K562 (cell line): ENCODE measurements around the gene SLC34A3. TPM values are rescaled to one million over a fixed set of nuclear protein-coding genes. Genes with fewer than 3 reads are reported as not detected.
A peak's percentile ranks its signal among the peaks of the same experiment; 100 is the strongest.

Experiments used
- C11orf30 ChIP-seq: fragments of 450-650 bp; IDR thresholded peaks from 2 replicates; pipeline ENCODE4 v1.6.1; 2016; ENCODE audit warnings: low read depth, mild to moderate bottlenecking
- CAMTA2 ChIP-seq: fragments of 250-450 bp; sonication (Bioruptor Pico); conservative IDR thresholded peaks from 2 replicates; pipeline ENCODE4 v1.5.1; 2022
- CBFA2T3 ChIP-seq: fragments of 450-650 bp; IDR thresholded peaks from 2 replicates; pipeline ENCODE4 v1.6.1; 2017
- CBFB ChIP-seq: sonication (generic); formaldehyde crosslinking; IDR thresholded peaks from 2 replicates; pipeline ENCODE4 v1.4.0; 2020; ENCODE audit warnings: mild to moderate bottlenecking, missing genetic modification reagents
- COPS2 ChIP-seq: fragments of 450-650 bp; conservative IDR thresholded peaks from 2 replicates; pipeline ENCODE4 v1.6.1; 2016; ENCODE audit warnings: mild to moderate bottlenecking, moderate library complexity
- DMBX1 ChIP-seq: fragments of 250-450 bp; sonication (Bioruptor Pico); IDR thresholded peaks from 2 replicates; pipeline ENCODE4 v1.8.0; 2022; ENCODE audit warnings: inconsistent platforms, mild to moderate bottlenecking, moderate library complexity, borderline replicate concordance
- ELF1 ChIP-seq: fragments of 200-800 bp; sonication (Bioruptor generic); IDR thresholded peaks from 2 replicates; pipeline ENCODE4 v1.6.1; 2016; ENCODE audit warnings: missing genetic modification characterization, missing compliant biosample characterization
- ILF3 ChIP-seq: fragments of 450-650 bp; IDR thresholded peaks from 2 replicates; pipeline ENCODE4 v1.6.1; 2018; ENCODE audit warnings: antibody characterized with exemption, mild to moderate bottlenecking, moderate library complexity, borderline replicate concordance
- KLF10 ChIP-seq: fragments of 250-450 bp; sonication (Bioruptor Pico); IDR thresholded peaks from 2 replicates; pipeline ENCODE4 v1.6.1; 2021; ENCODE audit warnings: matching md5 sums
- LARP7 ChIP-seq: fragments of 450-650 bp; IDR thresholded peaks from 2 replicates; pipeline ENCODE4 v1.6.1; 2016
- MAFF ChIP-seq: IDR thresholded peaks from 2 replicates; pipeline ENCODE4 v1.6.1; 2012; ENCODE audit warnings: low read length, improper control_type of control experiment
- MAFG ChIP-seq: fragments of 450-650 bp; conservative IDR thresholded peaks from 2 replicates; pipeline ENCODE4 v1.6.1; 2016; ENCODE audit warnings: missing genetic modification characterization, missing compliant biosample characterization
- MECOM ChIP-seq: fragments of 250-450 bp; sonication (Bioruptor Pico); IDR thresholded peaks from 2 replicates; pipeline ENCODE4 v1.8.0; 2022; ENCODE audit warnings: inconsistent platforms
- NEUROD1 ChIP-seq: fragments of 150-350 bp; IDR thresholded peaks from 2 replicates; pipeline ENCODE4 v1.6.1; 2014; ENCODE audit warnings: borderline replicate concordance, low read length, low read depth; ENCODE audit not compliant: partially characterized antibody
- PTBP1 ChIP-seq: fragments of 200-400 bp; formaldehyde crosslinking; IDR thresholded peaks from 2 replicates; pipeline ENCODE4 v1.6.1; 2017; ENCODE audit warnings: low read depth, low read length
- PYGO2 ChIP-seq: fragments of 450-650 bp; IDR thresholded peaks from 2 replicates; pipeline ENCODE4 v1.6.1; 2016; ENCODE audit warnings: mild to moderate bottlenecking, missing genetic modification characterization, moderate library complexity, missing compliant biosample characterization
- RBM25 ChIP-seq: fragments of 200-400 bp; formaldehyde crosslinking; IDR thresholded peaks from 2 replicates; pipeline ENCODE4 v1.6.1; 2018; ENCODE audit warnings: low read length, low read depth, moderate library complexity; ENCODE audit not compliant: severe bottlenecking
- RNF2 ChIP-seq: sonication (generic); IDR thresholded peaks from 2 replicates; pipeline ENCODE4 v1.6.1; 2016
- SMARCB1 ChIP-seq: IDR thresholded peaks from 2 replicates; pipeline ENCODE4 v1.6.1; 2011; ENCODE audit warnings: improper control_type of control experiment, low read depth; ENCODE audit not compliant: insufficient read length
- SRSF1 ChIP-seq: fragments of 200-400 bp; formaldehyde crosslinking; IDR thresholded peaks from 2 replicates; pipeline ENCODE4 v1.6.1; 2017; ENCODE audit warnings: mild to moderate bottlenecking, low read depth, low read length, moderate library complexity
- TBL1XR1 ChIP-seq, 2 experiments: IDR thresholded peaks; 2 replicates each; pipeline ENCODE4 v1.6.1; 2012; ENCODE audit warnings: improper control_type of control experiment in 2 of 2, low read length in 2 of 2, mild to moderate bottlenecking in 1 of 2
- XRCC5 ChIP-seq: fragments of 200-400 bp; formaldehyde crosslinking; IDR thresholded peaks from 2 replicates; pipeline ENCODE4 v1.6.1; 2017; ENCODE audit warnings: low read depth, mild to moderate bottlenecking, low read length
- ZBTB34 ChIP-seq: fragments of 250-450 bp; sonication (Bioruptor Pico); IDR thresholded peaks from 2 replicates; pipeline ENCODE4 v1.8.0; 2021; ENCODE audit warnings: mild to moderate bottlenecking, moderate library complexity
- ZNF165 ChIP-seq: fragments of 250-450 bp; sonication (Bioruptor Pico); IDR thresholded peaks from 2 replicates; pipeline ENCODE4 v1.4.0; 2020; ENCODE audit warnings: borderline replicate concordance
- ZNF589 ChIP-seq: fragments of 200-800 bp; sonication (Bioruptor generic); IDR thresholded peaks from 2 replicates; pipeline ENCODE4 v1.6.1; 2016; ENCODE audit warnings: low read depth, missing genetic modification characterization, missing compliant biosample characterization
- ZNF717 ChIP-seq: fragments of 250-450 bp; sonication (Bioruptor Pico); IDR thresholded peaks from 2 replicates; pipeline ENCODE4 v1.5.0; 2021
- polyA plus RNA-seq, 8 experiments: library from polyadenylated mRNA; depleted of rRNA in 4 of 8; stranded (reverse) in 5 of 8; unstranded in 3 of 8; fragments of >200 nt; fragmentation: Nextera tagmentation in 2 of 8; fragmentation: Illumina TruSeq in 1 of 8; extraction: Ambion mirVana in 2 of 8; extraction: Trizol in 1 of 8; gene quantifications; 2 replicates each; pipeline versions ENCODE4 v1.2.1 to v1.2.3, GENCODE V29; 2011 to 2014; ENCODE audit warnings: inconsistent platforms in 1 of 8, missing spikeins in 1 of 8
- total RNA-seq, 7 experiments: library from RNA; depleted of rRNA in 6 of 7; stranded (reverse); fragments of >200 nt in 6 of 7; fragmentation: Illumina TruSeq in 2 of 7; extraction: Trizol in 2 of 7; gene quantifications; 2 replicates each; pipeline versions ENCODE4 v1.2.1 to v1.2.3, GENCODE V29; 2011 to 2021; ENCODE audit warnings: low replicate concordance in 1 of 7
- TF ChIP-seq, protein P1 (sequence below): fragments of 250-450 bp; sonication (Bioruptor Pico); IDR thresholded peaks from 2 replicates; pipeline ENCODE4 v1.4.0; 2020; ENCODE audit warnings: mild to moderate bottlenecking, moderate library complexity, borderline replicate concordance

Gene SLC34A3
- total and polyA plus RNA-seq, 9 of the 15 experiments (the other 6 are each of a cell fraction or from before 2014, with no cell fraction given), result not detected

DNA sequence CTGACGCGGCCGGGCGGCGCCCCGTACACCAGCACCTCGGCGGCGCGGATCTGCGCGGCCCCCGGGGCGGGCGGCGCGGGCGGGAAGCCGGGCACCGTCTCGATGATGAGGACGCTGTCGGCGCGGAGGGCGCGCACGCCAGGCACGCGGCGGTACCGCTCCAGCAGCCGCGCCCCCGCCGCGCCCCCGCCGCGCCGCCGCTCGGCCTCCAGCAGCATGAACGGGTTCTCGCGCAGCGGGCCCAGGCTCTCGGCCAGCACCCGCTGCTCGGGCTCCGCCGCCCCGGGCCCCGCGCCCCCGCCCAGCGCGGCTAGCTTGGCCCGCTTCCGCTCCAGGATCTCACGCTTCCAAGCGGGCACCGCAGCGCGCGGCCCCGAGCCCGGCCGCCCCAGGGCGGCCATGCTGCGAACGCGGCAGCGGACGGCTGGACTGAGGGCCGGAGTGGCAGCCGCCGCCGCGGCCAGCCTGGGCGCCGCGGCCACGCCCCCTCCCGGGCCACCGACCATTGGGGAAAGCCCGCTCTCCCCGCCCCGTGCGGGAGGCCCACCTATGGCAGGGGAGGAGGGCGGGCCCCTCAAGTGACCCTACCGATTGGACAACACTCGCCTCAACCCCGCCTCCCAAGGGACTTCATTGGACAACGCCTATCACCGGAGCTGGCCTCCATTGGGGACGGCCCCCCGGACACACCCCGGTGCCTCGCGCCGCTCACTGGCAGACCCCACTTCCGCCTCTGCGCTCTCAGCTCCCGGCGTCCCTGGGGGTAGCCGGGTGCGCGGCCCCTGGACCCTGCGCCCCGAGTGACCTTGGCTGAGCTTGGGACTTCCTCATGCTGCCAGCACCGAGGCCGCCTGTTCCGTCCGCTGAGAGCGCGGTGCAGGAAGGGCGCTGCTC is 30.1 kb upstream of the SLC34A3 start, which contains the start of gene TPRN (continued):
- TF ChIP-seq, protein P1, sequence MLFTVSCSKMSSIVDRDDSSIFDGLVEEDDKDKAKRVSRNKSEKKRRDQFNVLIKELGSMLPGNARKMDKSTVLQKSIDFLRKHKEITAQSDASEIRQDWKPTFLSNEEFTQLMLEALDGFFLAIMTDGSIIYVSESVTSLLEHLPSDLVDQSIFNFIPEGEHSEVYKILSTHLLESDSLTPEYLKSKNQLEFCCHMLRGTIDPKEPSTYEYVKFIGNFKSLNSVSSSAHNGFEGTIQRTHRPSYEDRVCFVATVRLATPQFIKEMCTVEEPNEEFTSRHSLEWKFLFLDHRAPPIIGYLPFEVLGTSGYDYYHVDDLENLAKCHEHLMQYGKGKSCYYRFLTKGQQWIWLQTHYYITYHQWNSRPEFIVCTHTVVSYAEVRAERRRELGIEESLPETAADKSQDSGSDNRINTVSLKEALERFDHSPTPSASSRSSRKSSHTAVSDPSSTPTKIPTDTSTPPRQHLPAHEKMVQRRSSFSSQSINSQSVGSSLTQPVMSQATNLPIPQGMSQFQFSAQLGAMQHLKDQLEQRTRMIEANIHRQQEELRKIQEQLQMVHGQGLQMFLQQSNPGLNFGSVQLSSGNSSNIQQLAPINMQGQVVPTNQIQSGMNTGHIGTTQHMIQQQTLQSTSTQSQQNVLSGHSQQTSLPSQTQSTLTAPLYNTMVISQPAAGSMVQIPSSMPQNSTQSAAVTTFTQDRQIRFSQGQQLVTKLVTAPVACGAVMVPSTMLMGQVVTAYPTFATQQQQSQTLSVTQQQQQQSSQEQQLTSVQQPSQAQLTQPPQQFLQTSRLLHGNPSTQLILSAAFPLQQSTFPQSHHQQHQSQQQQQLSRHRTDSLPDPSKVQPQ (CRISPR knock-in tag), result no peak
- TF ChIP-seq MAFG, result no peak
- no peak for TF ChIP-seq SRSF1
- TF ChIP-seq ELF1 (tag), result peak; percentile 95
- TF ChIP-seq TBL1XR1 (IDR thresholded peaks at IDR 0.05; ENCODE audit: low read length in 2 of 2), result no peak
- TF ChIP-seq KLF10 (CRISPR knock-in tag), result no peak
- no peak for TF ChIP-seq ZNF717 (CRISPR knock-in tag)
- 0 out of 2 replicates have a peak, but pooled peaks have one; percentile 47 for TF ChIP-seq ILF3
- TF ChIP-seq SMARCB1, result no peak
- TF ChIP-seq XRCC5, result no peak
- no peak for TF ChIP-seq MAFF
- TF ChIP-seq RBM25, result peak; percentile 99
- no peak for TF ChIP-seq CBFB
- TF ChIP-seq PTBP1, result no peak
- no peak; the same call in 1 of the 2 replicates for TF ChIP-seq C11orf30
- TF ChIP-seq DMBX1 (CRISPR knock-in tag), result 0 out of 2 replicates have a peak, but pooled peaks have one; percentile 37
- TF ChIP-seq MECOM (CRISPR knock-in tag), result no peak
- no peak for TF ChIP-seq LARP7
- no peak for TF ChIP-seq ZBTB34 (CRISPR knock-in tag)
- no peak for TF ChIP-seq PYGO2 (tag)
- peak; percentile 94 for TF ChIP-seq NEUROD1
- peak; percentile 62; the same call in 1 of the 2 replicates for TF ChIP-seq RNF2
- no peak for TF ChIP-seq ZNF165 (CRISPR knock-in tag)
- TF ChIP-seq CAMTA2 (CRISPR knock-in tag), result no peak
- no peak for TF ChIP-seq CBFA2T3
- no peak for TF ChIP-seq ZNF589
- TF ChIP-seq COPS2, result no peak
